ENCODE measurements around the gene DLG2. TPM values are rescaled to one million over a fixed set of nuclear protein-coding genes. Genes with fewer than 3 reads are reported as not detected.
A peak's percentile ranks its signal among the peaks of the same experiment; 100 is the strongest.

Gene DLG2
- total RNA-seq, 1 experiment from 2014 or later: 17.5 TPM

DNA sequence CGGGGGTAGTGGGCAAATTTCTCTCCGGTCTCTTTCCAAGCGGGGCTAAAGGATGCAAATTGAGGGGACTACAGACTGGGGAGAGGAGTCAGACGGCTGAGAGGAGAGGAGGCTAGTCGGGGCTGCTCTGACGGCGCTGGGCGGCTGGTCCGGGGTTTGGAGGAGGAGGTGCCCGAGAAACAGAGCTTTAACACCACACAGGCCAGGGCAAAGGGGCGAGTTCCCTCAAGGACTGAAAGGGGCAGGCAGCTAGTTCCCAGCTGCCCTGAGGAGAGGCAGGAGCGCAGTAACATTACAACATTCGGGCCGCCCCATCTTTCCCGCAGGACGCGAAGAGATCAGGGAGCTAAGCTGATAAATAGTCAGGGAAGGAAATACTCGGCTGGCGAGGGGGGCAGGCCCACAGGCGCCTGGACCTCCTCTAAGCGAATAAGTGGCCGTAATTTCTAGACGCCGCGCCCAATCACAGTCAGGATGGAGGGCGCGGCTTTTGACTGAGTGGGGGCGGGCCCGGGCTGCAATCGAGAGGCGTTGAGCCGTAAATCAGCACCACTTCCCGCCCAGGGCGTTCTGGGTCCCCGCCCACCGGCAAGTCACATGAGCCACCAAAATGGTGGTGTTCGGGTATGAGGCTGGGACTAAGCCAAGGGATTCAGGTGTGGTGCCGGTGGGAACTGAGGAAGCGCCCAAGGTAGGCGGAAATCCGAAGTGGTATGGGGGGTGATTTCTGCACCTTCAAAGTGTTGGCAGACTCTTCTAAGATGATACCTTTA, 1.0 kb upstream of the DLG2 start, which contains the start of gene TMEM126B:
Gene TMEM126B (plus strand): TSS at position 596 of the 773 bp plus-strand sequence. CDS start 15 bp downstream, at position 611.
- Mint-ChIP-seq H3K36me3 (peaks cover 14% of the 10 kb centered on the region), H3K9me3 (no peaks in the 10 kb centered on the region), H3K4me3 (peak within 1 kb of the TSS; percentile 100), H3K4me1 (peaks cover 28% of the 10 kb centered on the region), H3K27ac (peak within 1 kb of the TSS; percentile 98), H3K27me3 (ENCODE audit: low read depth) (no peaks in the 10 kb centered on the region)
- ATAC-seq (peak; percentile 99), DNase-seq (ENCODE audit: low spot score) (peak; percentile 97)
- POLR2A ChIA-PET: interaction anchor here (0.6 to 2.6 kb wide), 4 partner anchors 19 to 340 kb away, joined by 3 to 14 read pairs (median 9); partner anchors contain the start of genes CREBZF and TMEM126A
- CTCF ChIA-PET: interaction anchor here (0.6 to 2.1 kb wide), 7 partner anchors 11 to 521 kb away, joined by 3 to 12 read pairs (median 5); partner anchors contain the start of gene CCDC83
- TF ChIP-seq IRF2 (CRISPR knock-in tag; IDR thresholded peaks at IDR 0.05; ENCODE audit: borderline replicate concordance, low read depth) (no peak), TCF7 (CRISPR knock-in tag; IDR thresholded peaks at IDR 0.05; ENCODE audit: low read depth) (no peak), ATF3 (CRISPR knock-in tag; conservative IDR thresholded peaks at IDR 0.05) (no peak), RORB (CRISPR knock-in tag; IDR thresholded peaks at IDR 0.05) (no peak), MXD4 (CRISPR knock-in tag; IDR thresholded peaks at IDR 0.05; ENCODE audit: borderline replicate concordance) (no peak), NR1H2 (CRISPR knock-in tag; IDR thresholded peaks at IDR 0.05) (no peak), FOXJ3 (CRISPR knock-in tag; IDR thresholded peaks at IDR 0.05; ENCODE audit: borderline replicate concordance) (no peak), NR2C2 (CRISPR knock-in tag; IDR thresholded peaks at IDR 0.05) (no peak), SP1 (CRISPR knock-in tag; conservative IDR thresholded peaks at IDR 0.05) (peak; percentile 94), ZNF532 (CRISPR knock-in tag; IDR thresholded peaks at IDR 0.05; ENCODE audit: borderline replicate concordance) (no peak), ZNF317 (CRISPR knock-in tag; IDR thresholded peaks at IDR 0.05; ENCODE audit: borderline replicate concordance, low read depth) (no peak), ATF2 (CRISPR knock-in tag; IDR thresholded peaks at IDR 0.05; ENCODE audit: borderline replicate concordance, low read depth) (no peak), MAX (CRISPR knock-in tag; IDR thresholded peaks at IDR 0.05) (no peak), PRRX2 (CRISPR knock-in tag; IDR thresholded peaks at IDR 0.05) (no peak), ZNF232 (CRISPR knock-in tag; IDR thresholded peaks at IDR 0.05) (no peak), GTF2I (CRISPR knock-in tag; conservative IDR thresholded peaks at IDR 0.05) (no peak), ERG (CRISPR knock-in tag; IDR thresholded peaks at IDR 0.05) (no peak), ATF1 (CRISPR knock-in tag; IDR thresholded peaks at IDR 0.05) (0 out of 2 replicates have a peak, but pooled peaks have one; percentile 13), SOX15 (CRISPR knock-in tag; IDR thresholded peaks at IDR 0.05) (no peak)
- TF ChIP-seq, protein P1, sequence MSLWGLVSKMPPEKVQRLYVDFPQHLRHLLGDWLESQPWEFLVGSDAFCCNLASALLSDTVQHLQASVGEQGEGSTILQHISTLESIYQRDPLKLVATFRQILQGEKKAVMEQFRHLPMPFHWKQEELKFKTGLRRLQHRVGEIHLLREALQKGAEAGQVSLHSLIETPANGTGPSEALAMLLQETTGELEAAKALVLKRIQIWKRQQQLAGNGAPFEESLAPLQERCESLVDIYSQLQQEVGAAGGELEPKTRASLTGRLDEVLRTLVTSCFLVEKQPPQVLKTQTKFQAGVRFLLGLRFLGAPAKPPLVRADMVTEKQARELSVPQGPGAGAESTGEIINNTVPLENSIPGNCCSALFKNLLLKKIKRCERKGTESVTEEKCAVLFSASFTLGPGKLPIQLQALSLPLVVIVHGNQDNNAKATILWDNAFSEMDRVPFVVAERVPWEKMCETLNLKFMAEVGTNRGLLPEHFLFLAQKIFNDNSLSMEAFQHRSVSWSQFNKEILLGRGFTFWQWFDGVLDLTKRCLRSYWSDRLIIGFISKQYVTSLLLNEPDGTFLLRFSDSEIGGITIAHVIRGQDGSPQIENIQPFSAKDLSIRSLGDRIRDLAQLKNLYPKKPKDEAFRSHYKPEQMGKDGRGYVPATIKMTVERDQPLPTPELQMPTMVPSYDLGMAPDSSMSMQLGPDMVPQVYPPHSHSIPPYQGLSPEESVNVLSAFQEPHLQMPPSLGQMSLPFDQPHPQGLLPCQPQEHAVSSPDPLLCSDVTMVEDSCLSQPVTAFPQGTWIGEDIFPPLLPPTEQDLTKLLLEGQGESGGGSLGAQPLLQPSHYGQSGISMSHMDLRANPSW (CRISPR knock-in tag; conservative IDR thresholded peaks at IDR 0.05; ENCODE audit: low read depth): no peak
- TF ChIP-seq, protein P2, sequence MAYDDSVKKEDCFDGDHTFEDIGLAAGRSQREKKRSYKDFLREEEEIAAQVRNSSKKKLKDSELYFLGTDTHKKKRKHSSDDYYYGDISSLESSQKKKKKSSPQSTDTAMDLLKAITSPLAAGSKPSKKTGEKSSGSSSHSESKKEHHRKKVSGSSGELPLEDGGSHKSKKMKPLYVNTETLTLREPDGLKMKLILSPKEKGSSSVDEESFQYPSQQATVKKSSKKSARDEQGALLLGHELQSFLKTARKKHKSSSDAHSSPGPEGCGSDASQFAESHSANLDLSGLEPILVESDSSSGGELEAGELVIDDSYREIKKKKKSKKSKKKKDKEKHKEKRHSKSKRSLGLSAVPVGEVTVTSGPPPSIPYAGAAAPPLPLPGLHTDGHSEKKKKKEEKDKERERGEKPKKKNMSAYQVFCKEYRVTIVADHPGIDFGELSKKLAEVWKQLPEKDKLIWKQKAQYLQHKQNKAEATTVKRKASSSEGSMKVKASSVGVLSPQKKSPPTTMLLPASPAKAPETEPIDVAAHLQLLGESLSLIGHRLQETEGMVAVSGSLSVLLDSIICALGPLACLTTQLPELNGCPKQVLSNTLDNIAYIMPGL (CRISPR knock-in tag; IDR thresholded peaks at IDR 0.05): peak; percentile 62; the same call in 1 of the 2 replicates
- TF ChIP-seq, protein P3, sequence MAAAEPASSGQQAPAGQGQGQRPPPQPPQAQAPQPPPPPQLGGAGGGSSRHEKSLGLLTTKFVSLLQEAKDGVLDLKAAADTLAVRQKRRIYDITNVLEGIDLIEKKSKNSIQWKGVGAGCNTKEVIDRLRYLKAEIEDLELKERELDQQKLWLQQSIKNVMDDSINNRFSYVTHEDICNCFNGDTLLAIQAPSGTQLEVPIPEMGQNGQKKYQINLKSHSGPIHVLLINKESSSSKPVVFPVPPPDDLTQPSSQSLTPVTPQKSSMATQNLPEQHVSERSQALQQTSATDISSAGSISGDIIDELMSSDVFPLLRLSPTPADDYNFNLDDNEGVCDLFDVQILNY (CRISPR knock-in tag; IDR thresholded peaks at IDR 0.05): peak; percentile 78
- TF ChIP-seq, protein P4, sequence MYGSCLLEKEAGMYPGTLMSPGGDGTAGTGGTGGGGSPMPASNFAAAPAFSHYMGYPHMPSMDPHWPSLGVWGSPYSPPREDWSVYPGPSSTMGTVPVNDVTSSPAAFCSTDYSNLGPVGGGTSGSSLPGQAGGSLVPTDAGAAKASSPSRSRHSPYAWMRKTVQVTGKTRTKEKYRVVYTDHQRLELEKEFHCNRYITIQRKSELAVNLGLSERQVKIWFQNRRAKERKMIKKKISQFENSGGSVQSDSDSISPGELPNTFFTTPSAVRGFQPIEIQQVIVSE (CRISPR knock-in tag; IDR thresholded peaks at IDR 0.05; ENCODE audit: borderline replicate concordance): no peak

All from WTC11 (cell line).